ENCODE data around the gene CSTF2T.

The CSTF2T gene

DNA sequence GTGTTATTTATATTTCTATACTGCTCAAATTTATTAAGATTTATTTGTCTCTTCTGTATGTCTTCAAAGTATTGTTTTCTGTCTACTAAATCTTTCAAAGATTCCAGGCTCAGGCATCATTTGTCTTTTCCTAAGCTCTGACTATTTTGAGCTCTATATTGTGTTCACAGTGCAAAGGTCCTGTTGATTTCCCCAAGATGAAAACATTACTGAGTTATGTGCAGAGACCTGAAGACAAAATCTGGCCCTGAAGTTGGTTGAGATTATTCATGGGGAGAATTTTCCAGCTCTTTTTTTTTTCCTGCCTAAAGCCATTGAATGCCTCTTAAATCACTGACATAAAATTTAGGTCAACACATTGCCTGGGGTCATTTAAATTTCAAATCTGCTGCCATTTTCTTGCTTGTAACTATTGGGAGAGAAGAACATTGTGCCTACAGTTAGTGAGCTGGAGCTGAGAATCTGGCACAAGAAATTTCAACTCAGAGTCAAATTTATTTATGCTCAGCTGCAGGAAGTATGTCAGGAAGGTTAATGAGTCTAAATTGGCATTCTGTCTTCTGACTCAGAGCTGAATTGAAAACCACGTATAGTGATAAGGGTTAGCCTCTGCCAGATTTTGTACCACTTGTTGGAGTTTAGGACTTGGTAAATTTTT, 31.6 kb downstream of the CSTF2T start:
- H4K20me1 ChIP-seq (ENCODE audit: insufficient read depth, low read length): no peaks in the 10 kb centered on the region
- H3K4me3 ChIP-seq (ENCODE audit: low read depth in 1 of 2, low read length in 2 of 2): no peak overlapping the region
- no peak overlapping the region for H3K4me2 ChIP-seq (ENCODE audit: insufficient read depth, low read length)
- no peak overlapping the region for H3K27ac ChIP-seq (ENCODE audit: low read length)
- TF ChIP-seq, protein P1, sequence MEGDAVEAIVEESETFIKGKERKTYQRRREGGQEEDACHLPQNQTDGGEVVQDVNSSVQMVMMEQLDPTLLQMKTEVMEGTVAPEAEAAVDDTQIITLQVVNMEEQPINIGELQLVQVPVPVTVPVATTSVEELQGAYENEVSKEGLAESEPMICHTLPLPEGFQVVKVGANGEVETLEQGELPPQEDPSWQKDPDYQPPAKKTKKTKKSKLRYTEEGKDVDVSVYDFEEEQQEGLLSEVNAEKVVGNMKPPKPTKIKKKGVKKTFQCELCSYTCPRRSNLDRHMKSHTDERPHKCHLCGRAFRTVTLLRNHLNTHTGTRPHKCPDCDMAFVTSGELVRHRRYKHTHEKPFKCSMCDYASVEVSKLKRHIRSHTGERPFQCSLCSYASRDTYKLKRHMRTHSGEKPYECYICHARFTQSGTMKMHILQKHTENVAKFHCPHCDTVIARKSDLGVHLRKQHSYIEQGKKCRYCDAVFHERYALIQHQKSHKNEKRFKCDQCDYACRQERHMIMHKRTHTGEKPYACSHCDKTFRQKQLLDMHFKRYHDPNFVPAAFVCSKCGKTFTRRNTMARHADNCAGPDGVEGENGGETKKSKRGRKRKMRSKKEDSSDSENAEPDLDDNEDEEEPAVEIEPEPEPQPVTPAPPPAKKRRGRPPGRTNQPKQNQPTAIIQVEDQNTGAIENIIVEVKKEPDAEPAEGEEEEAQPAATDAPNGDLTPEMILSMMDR (IDR thresholded peaks at IDR 0.05; ENCODE audit: borderline replicate concordance, extremely low read depth, low read length, poor library complexity, severe bottlenecking): no peak
- no peak for TF ChIP-seq EZH2 (IDR thresholded peaks at IDR 0.05; ENCODE audit: borderline replicate concordance, low read depth, low read length, severe bottlenecking)
- no peak for ATAC-seq (ENCODE audit: insufficient read depth, low read depth)
- H3K9ac ChIP-seq (ENCODE audit: low read depth, low read length): no peak overlapping the region
- H3K27me3 ChIP-seq (ENCODE audit: insufficient read depth, low read length, poor library complexity): no peaks in the 10 kb centered on the region
- H2AFZ ChIP-seq (ENCODE audit: low read depth, low read length): no peak overlapping the region
- no peaks in the 10 kb centered on the region for H3K9me3 ChIP-seq (ENCODE audit: insufficient read depth, low read length, severe bottlenecking)
- no peaks in the 10 kb centered on the region for H3K4me1 ChIP-seq (ENCODE audit: insufficient read depth, low read length)
- H3K79me2 ChIP-seq (ENCODE audit: insufficient read depth, low read length): no peaks in the 10 kb centered on the region
- H3K36me3 ChIP-seq (ENCODE audit: insufficient read depth, low read length): no peaks in the 10 kb centered on the region
- no peak for DNase-seq

DNA sequence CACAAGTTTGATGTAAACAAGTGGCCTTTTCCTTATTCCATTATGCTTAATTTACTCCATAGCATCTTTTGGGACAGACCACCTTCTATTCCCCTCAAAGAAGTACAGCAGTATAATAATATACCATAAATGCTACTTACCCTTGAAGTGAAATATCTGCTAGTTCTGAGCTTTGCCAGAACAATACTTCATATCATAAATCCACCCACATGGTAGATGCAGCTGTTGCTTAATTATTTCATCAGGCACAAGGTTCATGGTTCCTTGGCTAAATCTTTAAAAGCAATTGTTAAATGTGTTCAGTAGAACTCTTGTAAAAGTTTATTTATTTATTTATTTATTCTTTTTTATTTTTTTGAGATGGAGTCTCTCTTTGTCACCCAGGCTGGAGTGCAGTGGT, 32.9 kb downstream of the CSTF2T start:
- no peak overlapping the region for H3K27ac ChIP-seq (ENCODE audit: low read length)
- H3K4me3 ChIP-seq (ENCODE audit: low read depth in 1 of 2, low read length in 2 of 2): no peak overlapping the region
- no peaks in the 10 kb centered on the region for H3K36me3 ChIP-seq (ENCODE audit: insufficient read depth, low read length)
- no peaks in the 10 kb centered on the region for H3K79me2 ChIP-seq (ENCODE audit: insufficient read depth, low read length)
- DNase-seq (no peak), ATAC-seq (ENCODE audit: insufficient read depth, low read depth) (no peak)
- TF ChIP-seq EZH2 (IDR thresholded peaks at IDR 0.05; ENCODE audit: borderline replicate concordance, low read depth, low read length, severe bottlenecking): no peak
- TF ChIP-seq, protein P1 (IDR thresholded peaks at IDR 0.05; ENCODE audit: borderline replicate concordance, extremely low read depth, low read length, poor library complexity, severe bottlenecking): no peak
- no peaks in the 10 kb centered on the region for H3K4me1 ChIP-seq (ENCODE audit: insufficient read depth, low read length)
- H3K9me3 ChIP-seq (ENCODE audit: insufficient read depth, low read length, severe bottlenecking): no peaks in the 10 kb centered on the region
- no peak overlapping the region for H3K4me2 ChIP-seq (ENCODE audit: insufficient read depth, low read length)
- no peak overlapping the region for H2AFZ ChIP-seq (ENCODE audit: low read depth, low read length)
- H4K20me1 ChIP-seq (ENCODE audit: insufficient read depth, low read length): no peaks in the 10 kb centered on the region
- H3K27me3 ChIP-seq (ENCODE audit: insufficient read depth, low read length, poor library complexity): no peaks in the 10 kb centered on the region
- H3K9ac ChIP-seq (ENCODE audit: low read depth, low read length): no peak overlapping the region

DNA sequence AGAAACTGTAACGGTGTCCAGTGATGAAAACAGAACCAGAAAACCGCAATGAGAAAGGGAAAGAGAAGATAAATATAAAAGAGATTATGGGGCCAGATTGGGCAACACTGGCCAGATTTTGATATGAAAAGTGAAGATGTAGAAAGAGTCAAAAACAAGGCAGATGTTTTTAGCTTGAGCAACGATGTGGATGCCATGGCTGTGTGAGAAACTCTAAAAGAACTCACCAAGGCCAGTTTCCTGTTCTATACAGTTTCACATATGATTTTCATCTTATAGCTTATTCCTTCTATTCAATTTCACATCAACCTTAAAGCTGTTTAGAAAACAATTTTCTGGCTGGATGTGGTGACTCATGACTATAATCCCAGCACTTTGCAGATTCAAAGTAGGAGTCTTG, 36.3 kb downstream of the CSTF2T start:
- H3K27ac ChIP-seq (ENCODE audit: low read length): no peak overlapping the region
- H3K4me3 ChIP-seq (ENCODE audit: low read depth in 1 of 2, low read length in 2 of 2): no peak overlapping the region
- no peak overlapping the region for H3K9ac ChIP-seq (ENCODE audit: low read depth, low read length)
- H3K9me3 ChIP-seq (ENCODE audit: insufficient read depth, low read length, severe bottlenecking): no peaks in the 10 kb centered on the region
- H3K27me3 ChIP-seq (ENCODE audit: insufficient read depth, low read length, poor library complexity): no peaks in the 10 kb centered on the region
- H3K4me1 ChIP-seq (ENCODE audit: insufficient read depth, low read length): no peaks in the 10 kb centered on the region
- no peak overlapping the region for H3K4me2 ChIP-seq (ENCODE audit: insufficient read depth, low read length)
- ATAC-seq (ENCODE audit: insufficient read depth, low read depth) (no peak), DNase-seq (no peak)
- H4K20me1 ChIP-seq (ENCODE audit: insufficient read depth, low read length): no peaks in the 10 kb centered on the region
- H3K36me3 ChIP-seq (ENCODE audit: insufficient read depth, low read length): no peaks in the 10 kb centered on the region
- no peaks in the 10 kb centered on the region for H3K79me2 ChIP-seq (ENCODE audit: insufficient read depth, low read length)
- no peak overlapping the region for H2AFZ ChIP-seq (ENCODE audit: low read depth, low read length)
- TF ChIP-seq EZH2 (IDR thresholded peaks at IDR 0.05; ENCODE audit: borderline replicate concordance, low read depth, low read length, severe bottlenecking): no peak
- TF ChIP-seq, protein P1 (IDR thresholded peaks at IDR 0.05; ENCODE audit: borderline replicate concordance, extremely low read depth, low read length, poor library complexity, severe bottlenecking): no peak
